Mononuclear cell (primary cell): ENCODE data around the gene RFX5. TPM values are rescaled to one million over a fixed set of nuclear protein-coding genes. Genes with fewer than 3 reads are reported as not detected.
A peak's percentile ranks its signal among the peaks of the same experiment; 100 is the strongest.
"Not testable (repeated sequence)": the region's sequence is repeated elsewhere in the genome, so short reads cannot be mapped to it uniquely, and the experiment has no call there.

Experiments
- H3K27me3 ChIP-seq: 2 replicates; pipeline ENCODE4 v1.6.0; 2011; ENCODE audit warnings: low read length, control low read depth; ENCODE audit not compliant: insufficient read depth
- H3K4me1 ChIP-seq: 2 replicates; pipeline ENCODE4 v1.5.1; 2011; ENCODE audit warnings: mild to moderate bottlenecking, low read length, control low read depth; ENCODE audit not compliant: insufficient read depth
- H3K4me3 ChIP-seq: 2 replicates; pipeline ENCODE4 v1.5.1; 2011; ENCODE audit warnings: mild to moderate bottlenecking, low read length, moderate library complexity
- H3K9me3 ChIP-seq: 2 replicates; pipeline ENCODE4 v1.5.1; 2011; ENCODE audit warnings: low read depth, mild to moderate bottlenecking, control low read depth, low read length
- total RNA-seq: library from RNA; depleted of rRNA; stranded (reverse); fragments of >200 nt; gene quantifications from one replicate; pipeline ENCODE4 v1.2.3, GENCODE V29; 2012

RFX5 gene
- total RNA-seq = 45.7 TPM

- Histone ChIP-seq H3K4me3 (peak within 1 kb of the TSS; percentile 77), H3K27me3 (no peaks in the 10 kb centered on the region), H3K9me3 (no peaks in the 10 kb centered on the region), H3K4me1 (peaks cover 26% of the 10 kb centered on the region)
These were observed at the start of gene RFX5 for GRCh38 chr1:151346769-151347522. Gene RFX5, minus strand, starts transcription at chr1:151347252. Its CDS starts 932 bp downstream, at chr1:151346320.

- not testable (repeated sequence) for H3K27me3 ChIP-seq, H3K9me3 ChIP-seq, H3K4me3 ChIP-seq
- peaks cover 23% of the 10 kb centered on the region for H3K4me1 ChIP-seq
These were observed 49.2 kb upstream of the RFX5 start for GRCh38 chr1:151396265-151396664.

GRCh38 chr1:151393583-151393982 is 46.5 kb upstream of the RFX5 start:
- peaks cover 3% of the 10 kb centered on the region for H3K4me1 ChIP-seq
- no peaks in the 10 kb centered on the region for H3K27me3 ChIP-seq

GRCh38 chr1:151391079-151391563 is 44.1 kb upstream of the RFX5 start:
- Histone ChIP-seq H3K4me1 (no peaks in the 10 kb centered on the region), H3K4me3 (no peak overlapping the region), H3K9me3 (no peaks in the 10 kb centered on the region), H3K27me3 (no peaks in the 10 kb centered on the region)

More at GRCh38 chr1:151393583-151393982, 46.5 kb upstream of the RFX5 start:
- no peak overlapping the region for H3K4me3 ChIP-seq
- H3K9me3 ChIP-seq = no peaks in the 10 kb centered on the region

- not testable (repeated sequence) for H3K4me1 ChIP-seq, H3K27me3 ChIP-seq, H3K4me3 ChIP-seq, H3K9me3 ChIP-seq
These were observed 43.4 kb upstream of the RFX5 start for GRCh38 chr1:151390221-151391078.

GRCh38 chr1:151386002-151386401 is 39.0 kb upstream of the RFX5 start:
- Histone ChIP-seq H3K4me3 (no peak overlapping the region), H3K27me3 (no peaks in the 10 kb centered on the region), H3K4me1 (no peaks in the 10 kb centered on the region), H3K9me3 (no peaks in the 10 kb centered on the region)

GRCh38 chr1:151384584-151384983 is 37.5 kb upstream of the RFX5 start:
- H3K9me3 ChIP-seq = no peaks in the 10 kb centered on the region
- no peak overlapping the region for H3K4me3 ChIP-seq
- no peaks in the 10 kb centered on the region for H3K4me1 ChIP-seq
- no peaks in the 10 kb centered on the region for H3K27me3 ChIP-seq

GRCh38 chr1:151377150-151377884 is 30.3 kb upstream of the RFX5 start:
- Histone ChIP-seq H3K9me3 (no peaks in the 10 kb centered on the region), H3K4me3 (no peak overlapping the region), H3K4me1 (no peaks in the 10 kb centered on the region), H3K27me3 (no peaks in the 10 kb centered on the region)

GRCh38 chr1:151373196-151373595 is 26.1 kb upstream of the RFX5 start:
- H3K4me1 ChIP-seq = peaks cover 14% of the 10 kb centered on the region
- H3K4me3 ChIP-seq = no peak overlapping the region
- H3K9me3 ChIP-seq = no peaks in the 10 kb centered on the region
- no peaks in the 10 kb centered on the region for H3K27me3 ChIP-seq

GRCh38 chr1:151372058-151372934 is 25.2 kb upstream of the RFX5 start, which contains the start of gene SELENBP1:
Gene SELENBP1, minus strand, starts transcription at chr1:151372705. Its CDS starts 64 bp downstream, at chr1:151372641.
- Histone ChIP-seq H3K4me3 (no peak within 1 kb of the TSS), H3K27me3 (no peaks in the 10 kb centered on the region), H3K4me1 (peaks cover 14% of the 10 kb centered on the region), H3K9me3 (no peaks in the 10 kb centered on the region)

GRCh38 chr1:151371370-151372057 is 24.5 kb upstream of the RFX5 start:
- Histone ChIP-seq H3K4me3 (no peak overlapping the region), H3K9me3 (no peaks in the 10 kb centered on the region), H3K4me1 (peaks cover 14% of the 10 kb centered on the region), H3K27me3 (no peaks in the 10 kb centered on the region)

- no peaks in the 10 kb centered on the region for H3K9me3 ChIP-seq
- H3K4me3 ChIP-seq = no peak overlapping the region
- no peaks in the 10 kb centered on the region for H3K27me3 ChIP-seq
- H3K4me1 ChIP-seq = peaks cover 14% of the 10 kb centered on the region
These were observed 23.3 kb upstream of the RFX5 start for GRCh38 chr1:151370211-151370911.

GRCh38 chr1:151369621-151370048 is 22.6 kb upstream of the RFX5 start:
- peaks cover 14% of the 10 kb centered on the region for H3K4me1 ChIP-seq
- H3K4me3 ChIP-seq = no peak overlapping the region
- no peaks in the 10 kb centered on the region for H3K27me3 ChIP-seq
- H3K9me3 ChIP-seq = no peaks in the 10 kb centered on the region
